Calu3 (cell line): ENCODE results near the gene ZFPM1. TPM values are rescaled to one million over a fixed set of nuclear protein-coding genes. Genes with fewer than 3 reads are reported as not detected.

Experiments used
- BruUV-seq: library from RNA; stranded (reverse); fragments of 400-500 nt; replicated peaks from 2 replicates; lab custom pipeline; 2021; lab: Mats Ljungman, UMichigan
- CTCF ChIA-PET: fragments of 300-600 bp; sonication (Branson Sonifier 250); formaldehyde crosslinking; loops from one replicate; lab custom pipeline; 2022; ENCODE audit warnings: antibody characterized with exemption; lab: Charles Lee
- DNase-seq: peaks from one replicate; pipeline ENCODE4 v3.0.0; 2022
- H3K27ac Mint-ChIP-seq: one replicate; pipeline ENCODE4 v1.8.0; 2022; ENCODE audit warnings: mixed read lengths; ENCODE audit not compliant: unreplicated experiment
- H3K27me3 Mint-ChIP-seq: one replicate; pipeline ENCODE4 v1.8.0; 2022; ENCODE audit warnings: mixed read lengths; ENCODE audit not compliant: unreplicated experiment
- H3K36me3 Mint-ChIP-seq: one replicate; pipeline ENCODE4 v1.8.0; 2022; ENCODE audit warnings: mild to moderate bottlenecking, moderate library complexity, mixed read lengths; ENCODE audit not compliant: insufficient read depth, unreplicated experiment
- H3K4me1 Mint-ChIP-seq: one replicate; pipeline ENCODE4 v1.8.0; 2022; ENCODE audit warnings: mild to moderate bottlenecking, low read depth, mixed read lengths; ENCODE audit not compliant: unreplicated experiment
- H3K4me3 Mint-ChIP-seq: one replicate; pipeline ENCODE4 v1.8.0; 2022; ENCODE audit warnings: mild to moderate bottlenecking, low read depth, moderate library complexity, mixed read lengths; ENCODE audit not compliant: unreplicated experiment
- H3K9me3 Mint-ChIP-seq: one replicate; pipeline ENCODE4 v1.8.0; 2022; ENCODE audit warnings: low read depth, mixed read lengths; ENCODE audit not compliant: unreplicated experiment
- intact Hi-C: fragments of 100-400 bp; cut with micrococcal nuclease; formaldehyde crosslinking; loops from one replicate; pipeline ENCODE4 v1.10.0; 2022; ENCODE audit not compliant: unreplicated experiment
- total RNA-seq: library from RNA; stranded (reverse); gene quantifications from 2 replicates; pipeline ENCODE4 v1.2.3, GENCODE V29; 2022
- TF ChIP-seq, protein P1 (sequence below): fragments of 200-600 bp; IDR thresholded peaks from one replicate; pipeline ENCODE4 v1.8.0; 2022; ENCODE audit warnings: antibody characterized with exemption; ENCODE audit not compliant: unreplicated experiment

The ZFPM1 gene
- total RNA-seq, 1 experiment from 2014 or later, result 3.1 TPM

DNA sequence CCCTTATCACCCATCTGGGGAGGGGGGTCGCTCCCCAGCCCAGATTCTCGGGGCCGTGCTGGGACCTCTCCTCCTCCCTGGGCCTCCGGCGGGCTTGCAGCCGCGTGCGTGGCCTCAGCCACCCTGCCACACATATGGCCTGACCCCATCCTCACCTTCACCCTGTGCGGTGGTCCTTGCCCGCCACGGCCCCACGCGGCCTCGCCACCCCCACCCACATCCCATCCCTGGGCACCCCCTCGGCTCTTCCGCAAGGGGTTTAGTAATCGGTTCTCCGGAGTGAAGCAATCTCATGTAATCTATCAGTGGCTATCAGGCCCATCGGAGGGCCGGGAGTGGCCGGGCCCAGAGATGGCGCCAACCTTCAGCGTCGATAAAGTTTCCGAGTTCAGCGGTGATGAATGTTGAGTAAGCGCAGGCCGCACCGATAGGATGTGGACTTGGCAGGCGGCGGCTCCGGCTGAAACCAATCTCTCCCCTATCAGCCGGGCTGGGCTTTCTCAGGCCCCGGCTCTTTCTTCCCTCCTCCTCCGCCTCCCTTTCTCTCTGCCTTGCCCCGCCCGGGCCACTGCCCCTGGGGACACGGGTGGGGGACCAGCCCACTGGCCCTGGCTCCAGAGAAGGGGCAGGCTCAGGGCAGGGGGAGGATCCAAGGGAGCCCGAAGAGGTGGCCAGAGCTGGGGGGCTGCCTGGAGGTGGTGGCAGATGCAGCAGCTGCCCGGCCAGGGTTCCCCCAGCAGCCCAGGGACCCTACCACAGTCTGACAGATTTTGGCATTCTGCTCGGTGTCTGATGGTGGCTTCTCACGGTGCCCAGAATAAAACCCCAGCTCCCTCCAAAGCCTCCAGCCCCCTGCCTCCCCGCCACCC lies 20.8 kb downstream of the ZFPM1 start:
- Mint-ChIP-seq H3K36me3 (no peaks in the 10 kb centered on the region), H3K9me3 (no peaks in the 10 kb centered on the region), H3K27me3 (peaks cover 13% of the 10 kb centered on the region), H3K4me3 (no peak overlapping the region), H3K4me1 (peaks cover 8% of the 10 kb centered on the region), H3K27ac (no peak overlapping the region)
- intact Hi-C loops, result no loop called here
- BruUV-seq, result no TSS peak
- CTCF ChIA-PET, result no interaction called here
- TF ChIP-seq, protein P1, sequence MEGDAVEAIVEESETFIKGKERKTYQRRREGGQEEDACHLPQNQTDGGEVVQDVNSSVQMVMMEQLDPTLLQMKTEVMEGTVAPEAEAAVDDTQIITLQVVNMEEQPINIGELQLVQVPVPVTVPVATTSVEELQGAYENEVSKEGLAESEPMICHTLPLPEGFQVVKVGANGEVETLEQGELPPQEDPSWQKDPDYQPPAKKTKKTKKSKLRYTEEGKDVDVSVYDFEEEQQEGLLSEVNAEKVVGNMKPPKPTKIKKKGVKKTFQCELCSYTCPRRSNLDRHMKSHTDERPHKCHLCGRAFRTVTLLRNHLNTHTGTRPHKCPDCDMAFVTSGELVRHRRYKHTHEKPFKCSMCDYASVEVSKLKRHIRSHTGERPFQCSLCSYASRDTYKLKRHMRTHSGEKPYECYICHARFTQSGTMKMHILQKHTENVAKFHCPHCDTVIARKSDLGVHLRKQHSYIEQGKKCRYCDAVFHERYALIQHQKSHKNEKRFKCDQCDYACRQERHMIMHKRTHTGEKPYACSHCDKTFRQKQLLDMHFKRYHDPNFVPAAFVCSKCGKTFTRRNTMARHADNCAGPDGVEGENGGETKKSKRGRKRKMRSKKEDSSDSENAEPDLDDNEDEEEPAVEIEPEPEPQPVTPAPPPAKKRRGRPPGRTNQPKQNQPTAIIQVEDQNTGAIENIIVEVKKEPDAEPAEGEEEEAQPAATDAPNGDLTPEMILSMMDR, result no peak
- peak; percentile 63 for DNase-seq

- no peak overlapping the region for H3K4me3 Mint-ChIP-seq
- intact Hi-C loops, result no loop called here
- BruUV-seq, result no TSS peak
- H3K27ac Mint-ChIP-seq, result no peak overlapping the region
- TF ChIP-seq, protein P1, result no peak
- no peaks in the 10 kb centered on the region for H3K36me3 Mint-ChIP-seq
- CTCF ChIA-PET, result no interaction called here
- no peak for DNase-seq
- H3K4me1 Mint-ChIP-seq, result peaks cover 8% of the 10 kb centered on the region
- H3K9me3 Mint-ChIP-seq, result no peaks in the 10 kb centered on the region
- H3K27me3 Mint-ChIP-seq, result peaks cover 13% of the 10 kb centered on the region
Observed at GRCh38 chr16:88475037-88475436, 22.0 kb downstream of the ZFPM1 start.

- no TSS peak for BruUV-seq
- intact Hi-C loops, result no loop called here
- DNase-seq, result no peak
- H3K27ac Mint-ChIP-seq, result no peak overlapping the region
- CTCF ChIA-PET, result no interaction called here
- H3K36me3 Mint-ChIP-seq, result no peaks in the 10 kb centered on the region
- TF ChIP-seq, protein P1, result no peak
- H3K27me3 Mint-ChIP-seq, result peaks cover 13% of the 10 kb centered on the region
- no peaks in the 10 kb centered on the region for H3K9me3 Mint-ChIP-seq
- no peak overlapping the region for H3K4me3 Mint-ChIP-seq
- H3K4me1 Mint-ChIP-seq, result peaks cover 8% of the 10 kb centered on the region
Observed at GRCh38 chr16:88476203-88476602, 23.1 kb downstream of the ZFPM1 start.

- no peak for DNase-seq
- BruUV-seq, result no TSS peak
- no peak overlapping the region for H3K4me3 Mint-ChIP-seq
- peaks cover 8% of the 10 kb centered on the region for H3K4me1 Mint-ChIP-seq
- H3K36me3 Mint-ChIP-seq, result no peaks in the 10 kb centered on the region
- intact Hi-C loops, result no loop called here
- no peak overlapping the region for H3K27ac Mint-ChIP-seq
- CTCF ChIA-PET, result interaction anchor here (0.5 kb wide), 1 partner anchor 13 kb away, joined by 3 read pairs; no protein-coding TSS in a partner anchor
- no peaks in the 10 kb centered on the region for H3K9me3 Mint-ChIP-seq
- TF ChIP-seq, protein P1, result no peak
- peaks cover 13% of the 10 kb centered on the region for H3K27me3 Mint-ChIP-seq
Observed at GRCh38 chr16:88476817-88477397, 23.8 kb downstream of the ZFPM1 start.
